Measurements from ENCODE around the gene CAST.

GRCh38 chr5:96794757-96795156, 132.6 kb downstream of the CAST start:
- TF ChIP-seq SIN3A (IDR thresholded peaks at IDR 0.05; ENCODE audit: borderline replicate concordance, insufficient read depth, low read length): no peak
- TF ChIP-seq REST (IDR thresholded peaks at IDR 0.05; ENCODE audit: insufficient read depth in 1 of 2, low read depth in 2 of 2, low read length in 2 of 2): no peak
- no peak for TF ChIP-seq POLR2AphosphoS5 (IDR thresholded peaks at IDR 0.05; ENCODE audit: low read depth, low read length)
- TF ChIP-seq TAF1 (IDR thresholded peaks at IDR 0.05; ENCODE audit: borderline replicate concordance, insufficient read depth, low read length): no peak
- TF ChIP-seq FOXP2 (optimal IDR thresholded peaks at IDR 0.05; ENCODE audit: borderline replicate concordance, extremely low read depth, extremely low read length, insufficient read depth): no peak

All from PFSK-1 (cell line).